Activated CD4-positive, alpha-beta T cell treated with anti-CD3 and anti-CD28 coated beads, Interleukin-2, amount 50 U/mL, for 48 hours (primary cell): ENCODE measurements around the gene NEUROG1.
A peak's percentile ranks its signal among the peaks of the same experiment; 100 is the strongest.

ENCODE experiments used
- DNase-seq, 2 experiments: peaks; one replicate each; pipeline ENCODE4 v3.0.0-alpha.2; 2020

The NEUROG1 gene

DNA sequence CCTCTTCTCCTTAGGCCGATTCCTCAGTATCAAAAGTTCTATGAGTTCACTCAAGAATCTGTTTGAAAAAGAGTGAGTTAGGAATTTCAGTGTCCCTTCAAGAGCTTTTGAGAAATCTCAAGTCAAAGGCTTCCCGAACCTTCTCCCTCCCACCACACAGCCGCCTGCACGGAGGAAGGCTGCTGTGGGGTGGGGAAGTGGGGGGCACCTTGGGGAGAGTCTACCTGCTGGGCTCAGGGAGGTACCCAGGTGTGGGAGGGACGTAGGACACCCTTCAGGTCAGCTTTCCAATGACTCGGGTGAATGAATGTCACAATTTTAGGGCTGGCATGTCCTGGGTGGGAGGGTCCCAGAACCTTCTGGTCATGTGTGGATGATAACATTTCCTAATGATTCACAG, 25.5 kb upstream of the NEUROG1 start:
- DNase-seq = no peak

DNA sequence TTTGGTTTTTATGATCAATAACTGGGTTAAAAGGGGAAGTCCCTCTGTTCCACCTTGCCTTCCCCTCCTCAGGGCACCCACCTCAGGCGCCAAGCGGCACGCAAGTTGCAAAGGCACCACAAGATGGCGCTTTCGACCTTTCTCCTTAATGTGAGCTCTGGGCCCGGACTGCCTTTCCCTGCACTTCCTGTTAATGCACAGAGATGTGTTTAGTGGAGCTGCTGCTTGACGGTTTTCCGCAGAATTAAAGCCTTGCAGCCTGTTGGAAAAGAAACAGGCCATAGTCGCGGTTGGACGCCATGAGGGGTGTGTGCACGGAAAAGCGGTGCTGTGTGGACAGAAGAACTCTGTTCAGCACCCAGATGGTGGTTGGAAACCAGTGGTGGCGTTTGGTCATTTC, 25.1 kb upstream of the NEUROG1 start:
- peak; percentile 81 to 86 for DNase-seq

DNA sequence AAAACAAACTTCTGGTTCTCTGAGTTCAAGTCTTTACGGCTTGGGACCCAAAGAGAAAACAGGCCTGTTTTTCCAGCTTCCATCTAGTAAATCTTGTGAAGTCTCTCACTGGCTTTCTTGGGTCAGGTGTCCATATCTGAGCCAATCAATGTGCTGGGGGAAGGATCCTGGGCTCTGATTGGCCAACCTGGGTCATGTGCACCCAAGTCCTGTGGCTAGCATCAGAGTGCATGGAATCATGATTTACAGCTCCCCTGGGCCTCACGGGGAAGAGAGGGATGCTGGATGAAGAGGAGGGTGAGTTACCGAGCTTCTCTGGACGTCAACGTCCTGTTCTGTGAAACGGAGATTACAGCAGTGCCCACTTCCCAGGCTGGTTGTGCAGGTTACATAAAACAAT, 23.6 kb upstream of the NEUROG1 start:
- DNase-seq = no peak

DNA sequence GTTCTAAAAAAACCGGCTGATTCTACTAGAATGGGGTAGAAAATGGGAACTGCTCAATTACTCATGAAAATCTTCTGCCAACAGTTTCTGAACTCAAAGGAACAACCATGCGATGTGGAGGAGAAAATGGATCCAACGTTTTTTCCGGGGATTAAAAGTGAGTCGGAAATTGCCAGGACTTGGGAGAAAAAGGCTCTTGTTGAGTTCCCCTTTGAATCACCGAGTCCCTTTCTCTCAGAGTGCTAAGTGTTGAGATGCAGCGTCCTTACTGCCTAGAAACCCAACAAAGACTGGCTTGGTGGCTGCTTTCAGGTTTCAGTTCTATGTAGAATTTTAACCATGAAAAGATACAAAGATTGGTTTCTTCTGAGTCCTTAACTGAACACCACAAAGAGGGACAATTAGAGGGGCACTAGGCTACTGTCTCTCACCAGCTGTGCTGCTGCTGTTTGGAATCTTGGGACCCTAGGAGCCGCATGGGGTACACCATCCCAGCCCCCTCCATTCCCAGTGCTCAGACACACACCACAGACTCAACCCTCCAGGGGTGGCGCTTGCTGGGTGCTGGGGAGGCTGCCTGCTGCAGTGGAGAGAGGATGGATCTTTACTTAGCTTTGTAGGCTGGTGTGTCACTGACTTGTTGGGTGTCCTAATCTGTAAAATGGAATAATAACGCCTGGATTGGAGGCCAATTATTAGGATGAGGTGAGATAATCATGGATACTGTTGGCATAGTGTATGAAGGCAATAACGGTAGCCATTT, 21.5 kb upstream of the NEUROG1 start:
- DNase-seq = no peak

DNA sequence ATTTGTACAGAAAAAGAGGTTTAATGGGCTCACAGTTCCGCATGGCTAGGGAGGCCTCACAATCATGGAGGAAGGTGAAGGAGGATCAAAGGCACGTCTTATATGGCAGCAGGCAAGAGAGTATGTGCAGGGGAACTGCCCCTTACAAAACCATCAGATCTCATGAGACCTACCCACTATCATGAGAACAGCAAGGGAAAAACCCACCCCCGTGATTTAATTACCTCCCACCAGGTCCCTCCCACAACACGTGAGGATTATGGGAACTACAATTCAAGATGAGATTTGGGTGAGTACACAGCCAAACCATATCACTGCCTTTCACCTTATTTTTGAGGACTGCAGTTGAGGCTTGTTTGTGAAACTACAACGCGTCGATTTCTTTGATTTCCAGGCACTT, 20.9 kb upstream of the NEUROG1 start:
- no peak for DNase-seq

DNA sequence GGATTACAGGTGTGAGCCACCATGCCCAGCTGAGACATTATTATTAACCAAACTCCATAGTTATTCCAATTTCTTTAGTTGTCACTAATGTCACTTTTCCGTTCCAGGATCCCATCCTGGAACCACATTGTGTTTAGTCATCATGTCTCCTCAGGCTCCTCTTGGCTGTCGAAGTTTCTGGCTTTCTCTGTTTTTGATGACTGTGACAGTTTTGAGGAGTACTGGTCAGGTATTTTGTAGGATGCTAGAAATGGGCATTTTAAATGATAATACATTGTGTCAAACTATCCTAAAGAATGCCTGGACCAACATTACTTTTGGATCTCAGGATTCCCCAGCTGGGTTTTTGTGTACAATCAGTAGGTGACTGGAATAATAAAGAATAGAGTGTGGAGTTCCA, 19.8 kb upstream of the NEUROG1 start:
- no peak for DNase-seq

DNA sequence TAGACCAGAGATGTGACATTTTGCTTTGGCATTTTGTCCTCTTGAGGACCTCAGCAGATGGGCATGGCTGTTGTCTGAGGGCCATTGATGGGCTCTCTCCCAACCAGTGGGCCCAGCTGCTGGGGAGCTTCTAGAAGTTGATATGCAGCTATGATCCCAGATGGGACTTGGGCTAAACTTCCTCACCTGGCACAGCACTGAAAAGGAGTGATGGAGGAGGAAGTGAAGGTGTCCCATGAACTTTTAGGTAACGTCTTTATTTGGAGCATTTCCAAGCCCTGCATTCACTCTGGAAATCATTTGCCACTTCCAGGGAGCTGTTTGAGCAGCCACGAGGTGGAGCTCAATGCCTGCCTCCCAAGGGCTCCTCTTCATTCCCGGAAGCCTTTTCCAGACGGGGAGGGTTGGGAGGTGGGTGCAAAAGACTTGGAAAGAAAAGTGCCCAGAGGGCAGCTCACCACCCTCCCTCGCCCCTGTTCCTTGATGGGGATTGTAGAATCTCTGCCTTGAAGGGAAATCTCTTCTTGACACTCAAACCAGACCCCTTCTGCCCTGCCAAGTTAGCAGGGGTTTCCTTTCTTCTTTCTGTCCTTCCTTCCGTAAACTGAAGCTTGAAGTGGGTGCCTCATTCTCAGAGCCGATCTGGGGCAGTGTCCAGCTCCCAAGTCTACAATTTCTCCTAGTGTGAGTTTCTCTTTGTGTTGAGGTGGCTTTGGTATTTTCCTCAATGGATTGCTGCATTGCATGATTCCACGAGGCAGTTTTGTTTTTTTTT, 18.1 kb upstream of the NEUROG1 start:
- DNase-seq = no peak

DNA sequence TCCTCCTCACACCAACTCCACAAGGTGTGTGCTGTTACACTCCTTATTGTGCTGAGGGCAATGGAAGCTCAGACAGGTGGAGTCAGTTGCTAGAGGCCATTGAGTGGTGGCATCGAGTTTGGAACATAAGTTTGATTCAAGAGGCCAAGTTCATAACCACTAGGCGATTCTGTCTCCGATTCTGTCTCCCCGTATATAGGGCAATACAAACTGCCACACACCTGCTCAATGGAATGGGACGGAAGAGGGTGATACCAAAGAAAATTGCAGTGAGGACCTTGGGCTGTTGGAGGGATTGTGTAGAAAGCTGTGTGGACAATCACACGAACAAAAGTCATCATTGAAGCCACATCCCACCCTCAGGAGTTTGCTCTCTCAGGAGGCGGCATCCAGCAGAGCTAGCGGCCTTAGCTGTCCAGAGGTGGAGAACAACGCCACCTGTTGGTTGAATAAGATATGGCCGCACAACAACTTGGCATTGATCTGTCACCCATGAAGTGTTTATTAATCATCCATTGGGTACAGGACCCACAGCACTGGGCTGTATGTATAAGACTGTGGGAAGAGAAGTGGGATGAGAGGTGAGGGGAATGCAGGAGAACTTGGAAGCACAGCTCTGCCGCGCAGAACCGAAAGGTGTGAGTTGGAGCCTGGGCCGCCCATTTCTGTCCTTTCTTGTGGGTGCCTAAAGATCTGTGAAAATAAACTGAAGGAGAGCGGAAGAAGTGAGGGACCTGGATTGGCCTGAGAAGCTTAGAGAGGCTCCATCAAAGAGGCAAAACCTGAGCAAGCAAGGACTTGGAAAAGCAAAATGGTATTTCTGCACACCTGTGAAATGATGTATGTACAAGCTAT, 16.1 kb upstream of the NEUROG1 start:
- DNase-seq = peak; percentile 69 to 70

DNA sequence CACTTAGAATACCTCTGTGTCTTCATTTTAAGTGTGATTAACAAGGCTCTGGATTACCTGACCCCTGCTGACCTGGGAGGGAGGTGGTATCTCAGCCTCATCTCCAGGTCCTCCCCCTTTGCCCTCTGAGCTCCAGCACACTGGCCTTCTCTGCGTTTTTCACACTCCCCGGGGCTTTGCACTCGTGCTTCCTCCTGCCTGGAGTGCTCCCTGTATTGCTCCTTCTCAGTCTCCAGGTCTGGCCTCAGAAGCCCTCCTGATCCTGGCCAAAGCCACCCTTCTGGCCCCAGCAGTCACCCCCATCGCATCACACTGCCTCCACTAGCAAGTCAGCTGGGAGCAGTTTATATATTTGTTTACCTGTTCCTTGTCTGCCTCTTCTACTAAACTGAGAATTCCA, 13.6 kb upstream of the NEUROG1 start:
- DNase-seq = no peak

DNA sequence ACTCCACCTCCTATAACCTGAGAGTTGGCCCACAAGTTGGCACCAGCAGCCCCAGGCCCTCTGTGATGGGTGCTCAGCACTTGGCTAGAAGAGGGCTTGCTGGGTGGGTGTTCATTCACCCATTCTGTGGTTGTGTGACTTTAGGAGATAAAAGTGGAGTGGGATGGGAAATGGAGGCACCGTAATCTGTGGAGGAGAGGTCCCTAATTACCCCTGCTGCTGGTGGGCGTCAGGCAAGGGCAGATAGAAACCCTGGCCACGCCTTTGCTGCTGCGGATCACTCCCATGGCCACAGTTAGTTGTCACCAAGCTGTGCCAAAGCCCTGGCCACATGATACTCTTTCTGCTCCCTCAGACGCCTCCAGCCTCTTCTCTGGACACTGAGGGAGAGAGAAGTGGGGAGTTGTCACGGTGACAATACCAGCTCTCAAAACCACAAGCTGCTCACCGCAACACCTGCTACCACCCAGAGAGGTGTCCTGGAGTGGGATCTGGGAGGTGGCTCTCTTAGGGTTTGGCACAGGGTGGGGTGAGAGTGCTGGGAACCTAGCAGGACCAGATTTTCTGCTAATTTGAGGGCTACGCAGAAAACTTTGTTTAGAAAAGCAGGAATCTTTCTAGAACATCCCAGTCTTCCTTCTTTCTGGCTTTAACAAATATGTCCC, 12.0 kb upstream of the NEUROG1 start:
- no peak for DNase-seq

DNA sequence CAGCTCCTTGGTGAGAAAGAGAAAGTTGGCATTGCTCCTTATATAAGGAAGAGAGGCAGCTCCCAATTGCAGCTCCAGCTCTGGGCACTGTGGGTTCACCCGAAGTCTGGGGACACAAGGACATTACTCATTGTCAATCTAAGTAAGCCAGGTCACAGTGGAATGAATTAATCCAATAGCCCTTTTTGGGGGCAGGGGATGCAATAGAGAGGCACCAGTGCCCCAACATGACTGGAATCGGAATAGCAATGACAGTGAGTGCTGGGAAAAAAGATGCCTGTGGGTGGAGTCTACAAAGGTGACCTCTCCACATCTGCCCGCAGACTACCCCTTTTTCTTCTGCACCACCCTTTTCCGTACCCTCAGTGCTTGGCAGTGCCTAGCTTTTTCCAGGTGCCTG, 11.1 kb upstream of the NEUROG1 start:
- no peak for DNase-seq

DNA sequence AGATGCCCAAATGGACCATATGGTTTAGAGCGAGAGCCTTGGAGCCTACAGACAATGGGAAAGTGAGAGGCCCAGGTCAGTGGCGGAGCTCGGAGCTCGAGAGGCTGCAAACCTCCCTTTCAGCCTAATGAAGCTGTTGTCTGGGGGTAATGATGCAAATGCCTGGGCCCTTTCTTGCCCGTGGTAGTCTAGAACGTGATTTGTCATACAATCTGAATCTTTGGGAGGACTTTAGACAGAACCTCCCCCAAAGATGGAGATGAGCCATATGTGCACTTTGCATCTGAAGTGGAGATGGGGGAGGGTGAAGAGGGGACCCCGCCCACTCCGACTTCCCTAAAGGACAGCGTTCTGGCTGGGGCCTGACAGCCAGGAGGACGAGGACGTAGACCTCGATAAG, 10.3 kb upstream of the NEUROG1 start:
- DNase-seq = no peak

DNA sequence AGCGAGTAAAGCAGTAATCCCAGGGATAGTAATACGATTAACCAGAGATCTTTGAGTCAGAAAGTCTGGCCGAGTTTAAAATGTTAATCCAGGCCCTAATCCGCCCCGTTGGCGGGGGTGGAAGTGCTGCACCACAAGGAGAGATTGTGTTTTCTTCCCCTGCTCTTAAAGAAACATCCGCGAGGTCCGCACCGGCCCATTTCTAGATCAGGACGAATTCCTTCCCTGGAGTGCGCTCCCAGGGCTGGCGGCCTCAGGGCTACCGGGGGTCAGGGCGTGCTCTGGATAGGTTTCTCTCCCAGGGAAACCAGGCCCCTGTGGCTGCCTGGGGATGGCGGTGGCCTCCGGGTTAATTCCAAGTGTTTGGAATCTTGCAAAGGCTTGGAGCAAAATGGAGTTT, 9.3 kb upstream of the NEUROG1 start:
- no peak for DNase-seq

DNA sequence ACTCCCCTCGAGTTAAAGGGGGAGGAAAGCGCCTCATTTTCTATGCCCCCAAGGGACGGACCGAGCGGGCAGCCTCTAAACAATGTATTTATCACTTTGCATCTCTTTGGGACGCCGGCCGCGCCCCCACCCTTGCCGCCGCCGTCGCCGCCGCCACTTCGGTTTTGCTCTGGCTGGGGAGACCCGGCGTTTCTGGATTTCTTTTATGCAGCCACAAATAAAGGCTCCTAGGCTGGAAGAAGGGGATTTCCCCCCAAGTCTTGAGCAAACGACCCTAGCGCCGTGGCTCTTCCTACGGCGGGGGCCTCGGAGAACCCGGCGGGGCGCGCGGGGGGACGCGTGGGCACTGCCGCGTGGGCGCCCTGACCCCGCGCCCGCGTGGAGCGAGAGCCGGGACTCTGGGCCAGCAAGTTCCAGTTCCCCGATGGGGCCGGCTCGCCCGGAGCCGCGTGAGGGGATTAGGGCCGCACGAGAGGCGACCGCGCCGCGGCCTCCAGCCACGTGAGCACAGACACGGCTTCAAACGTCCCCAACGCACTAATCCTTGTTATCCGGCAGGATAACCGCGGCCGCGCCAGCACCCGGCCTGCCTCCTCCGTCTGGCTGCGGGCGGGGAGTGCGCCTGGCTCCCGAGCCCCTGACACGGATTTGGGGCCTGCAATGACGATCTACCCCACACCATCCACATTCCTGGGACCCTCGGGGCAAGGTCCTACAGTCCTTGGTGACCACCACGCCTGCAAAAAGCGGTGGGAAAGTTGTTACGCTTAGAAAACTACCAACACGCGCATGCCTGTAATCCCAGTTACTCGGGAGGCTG, 7.9 kb upstream of the NEUROG1 start:
- DNase-seq = no peak

DNA sequence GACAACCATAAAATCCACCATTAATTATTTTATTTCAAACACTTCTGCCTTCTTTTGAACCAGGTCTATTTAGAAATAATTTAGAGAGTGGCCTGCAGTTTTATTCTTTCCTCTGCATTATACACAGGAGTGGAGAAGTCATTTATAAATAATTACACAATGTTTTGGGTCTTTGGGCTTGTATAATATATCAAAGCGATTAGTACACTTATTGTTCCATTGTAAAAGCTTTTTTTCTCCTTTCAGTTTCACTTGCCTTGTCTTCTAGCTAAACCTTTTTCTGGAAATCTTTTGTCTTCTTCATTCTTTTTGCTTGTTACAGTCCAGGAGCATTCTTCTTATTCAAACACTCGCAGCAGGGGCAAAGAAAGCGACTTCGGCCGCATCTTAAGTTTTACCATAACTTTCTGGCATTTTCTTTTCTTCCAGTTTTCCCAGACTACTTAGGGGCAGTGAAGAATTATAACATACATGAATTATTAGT, 7.3 kb upstream of the NEUROG1 start:
- DNase-seq = no peak

DNA sequence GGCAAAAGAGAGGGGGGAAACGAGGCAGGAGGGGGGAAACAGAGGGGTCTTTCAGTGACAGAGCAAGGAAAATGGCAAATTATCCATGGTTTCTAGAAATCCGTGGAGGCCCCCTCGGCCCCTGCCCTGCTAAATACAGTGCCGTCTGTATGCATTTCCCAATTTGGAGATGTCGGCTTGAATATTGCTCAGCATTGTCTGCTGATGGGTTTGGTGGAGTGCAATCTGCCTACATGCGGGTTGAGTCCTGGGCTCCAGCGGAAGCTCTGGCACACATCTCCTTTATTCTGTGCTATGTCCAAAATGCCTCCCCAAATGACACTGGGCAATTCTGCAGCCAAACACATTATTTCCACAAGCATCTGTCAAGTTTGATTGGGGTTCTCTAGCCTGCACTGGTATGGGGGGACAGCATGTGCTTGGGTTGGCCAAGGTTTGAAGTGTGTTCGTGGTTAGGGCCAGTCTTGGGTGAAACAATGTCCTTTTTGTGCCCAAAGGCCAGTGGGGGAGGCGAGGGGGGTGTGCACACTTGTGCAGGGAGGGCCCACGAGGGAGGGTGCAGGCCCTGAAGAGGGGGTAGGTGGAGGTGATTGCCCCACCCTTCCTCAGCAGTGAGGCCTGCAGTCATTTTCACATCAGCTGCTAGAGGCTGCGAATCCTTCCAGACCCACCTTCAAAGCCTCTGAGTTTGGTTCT, 6.2 kb upstream of the NEUROG1 start:
- no peak for DNase-seq

DNA sequence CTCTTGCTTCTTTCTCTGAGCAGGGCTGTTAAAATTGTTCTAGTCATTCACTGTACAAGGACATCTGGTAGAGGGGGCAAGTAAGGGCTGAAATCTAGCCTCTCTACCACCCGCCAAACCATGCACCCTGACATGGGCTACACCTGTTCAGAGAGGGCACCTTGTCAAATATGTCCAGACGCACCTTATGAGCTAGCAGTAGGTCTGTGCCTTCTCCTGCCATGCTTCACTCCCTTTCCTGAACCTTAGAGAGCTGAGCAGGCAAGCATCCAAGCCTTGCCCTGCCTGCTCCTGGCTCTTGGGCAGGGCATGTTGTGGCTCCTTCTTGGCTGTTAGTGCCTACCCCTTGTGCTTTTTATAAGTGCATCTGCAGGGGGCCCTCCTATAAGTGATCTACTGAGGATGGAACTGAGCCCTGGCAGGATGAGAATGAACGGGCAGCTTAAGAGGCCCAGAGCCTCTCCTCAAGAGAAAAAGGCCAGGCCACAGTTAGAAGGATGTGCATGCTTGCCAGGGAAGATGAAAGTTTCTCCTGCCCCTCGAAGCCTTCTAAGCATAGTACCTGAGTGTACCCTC, 3.8 kb upstream of the NEUROG1 start:
- DNase-seq = no peak

DNA sequence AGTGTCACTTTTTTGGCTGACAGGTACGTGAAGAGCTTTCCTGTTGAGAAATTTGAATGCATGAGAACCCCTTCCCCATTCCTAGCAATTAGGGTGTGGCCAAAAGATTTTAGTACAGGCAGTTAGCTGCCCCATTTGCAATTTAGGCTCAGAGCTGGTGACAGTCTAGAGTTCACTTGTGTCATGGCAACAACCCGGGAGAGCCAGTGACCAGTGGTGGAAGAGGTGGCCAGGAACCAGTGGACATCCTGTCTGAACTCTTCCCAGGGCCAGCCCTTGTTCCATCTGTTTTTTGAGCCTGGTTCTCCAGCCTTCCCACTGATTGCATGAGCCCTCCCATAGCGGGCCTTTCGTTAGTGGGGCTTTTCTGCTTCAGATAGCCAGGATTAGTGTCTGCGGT, 2.5 kb upstream of the NEUROG1 start:
- DNase-seq = no peak

DNA sequence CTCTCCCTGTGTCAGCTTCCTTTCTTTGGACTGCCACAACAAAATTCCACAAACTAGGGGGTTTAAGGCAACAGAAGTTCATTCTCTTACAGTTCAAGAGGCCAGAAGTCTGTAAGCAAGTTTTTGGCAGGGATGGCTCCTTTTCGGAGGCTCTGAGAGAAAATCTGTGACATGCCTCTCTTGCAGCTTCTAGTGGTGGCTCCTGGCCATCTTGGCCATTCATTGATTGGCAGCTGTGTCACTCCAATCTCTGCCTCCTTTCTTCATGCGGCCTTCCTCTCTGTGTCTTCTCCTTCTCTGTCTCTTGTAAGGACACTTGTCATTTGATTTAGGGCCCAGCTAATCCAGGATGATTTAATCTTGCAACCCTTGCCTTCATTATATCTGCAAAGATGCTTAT, 2.0 kb upstream of the NEUROG1 start:
- no peak for DNase-seq

DNA sequence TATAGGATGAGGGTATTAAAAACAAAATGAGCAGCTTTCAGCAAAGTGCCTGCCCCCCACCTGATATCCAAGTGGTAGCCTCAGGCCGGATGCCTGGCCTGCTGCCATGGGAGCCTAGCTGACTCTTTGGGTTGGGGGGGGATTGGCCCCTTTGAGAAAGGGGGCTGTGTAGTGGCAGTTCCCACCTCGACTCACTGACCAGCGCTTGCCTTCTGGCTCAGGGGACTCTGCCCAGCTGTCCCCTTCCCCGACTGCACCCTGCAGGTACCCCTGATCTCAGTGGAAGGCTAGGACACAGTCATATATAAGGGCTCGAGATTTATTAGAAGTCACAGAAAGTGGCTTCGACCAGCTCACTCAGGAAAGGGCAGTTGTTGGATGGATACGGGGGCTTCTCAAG, 1.5 kb upstream of the NEUROG1 start:
- no peak for DNase-seq

DNA sequence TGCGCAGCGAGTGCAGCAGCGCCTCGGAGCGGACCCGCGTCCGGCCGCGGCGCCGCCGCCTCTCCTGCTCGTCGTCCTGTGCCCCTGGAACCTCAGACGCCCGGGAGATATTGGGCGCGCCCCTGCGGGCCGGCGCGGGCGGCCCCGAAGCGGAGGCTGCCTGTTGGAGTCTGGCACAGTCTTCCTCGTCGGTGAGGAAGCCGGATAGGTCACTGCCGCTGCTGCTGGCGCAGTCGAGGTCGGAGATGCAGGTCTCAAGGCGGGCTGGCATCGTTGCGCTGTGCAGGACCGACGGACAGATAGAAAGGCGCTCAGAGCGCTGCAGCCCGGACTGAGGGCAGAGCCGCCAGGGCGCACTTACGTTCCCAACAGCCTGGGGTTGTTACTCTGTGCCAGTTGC, 344 bp downstream of the NEUROG1 start:
- DNase-seq = no peak
